WI38 (cell line): ENCODE results near the gene EPB41.
"Not testable (repeated sequence)": the region's sequence is repeated elsewhere in the genome, so short reads cannot be mapped to it uniquely, and the experiment has no call there.

Source experiments
- H3K4me3 ChIP-seq: 2 replicates; pipeline ENCODE4 v1.5.1; 2011; ENCODE audit warnings: low read depth, mild to moderate bottlenecking, control low read depth, low read length
- CTCF ChIP-seq: IDR thresholded peaks from 2 replicates; pipeline ENCODE4 v1.5.1; 2012; ENCODE audit warnings: low read depth, mild to moderate bottlenecking, control low read depth, low read length

Gene EPB41

GRCh38 chr1:29125788-29126187 lies 211.4 kb downstream of the EPB41 start:
- TF ChIP-seq CTCF: no peak
- H3K4me3 ChIP-seq: no peak overlapping the region

- no peak overlapping the region for H3K4me3 ChIP-seq
- no peak for TF ChIP-seq CTCF
Observed at GRCh38 chr1:29126198-29126597, 211.8 kb downstream of the EPB41 start.

GRCh38 chr1:29128739-29129138 lies 214.4 kb downstream of the EPB41 start:
- no peak overlapping the region for H3K4me3 ChIP-seq

GRCh38 chr1:29129916-29130315 lies 215.5 kb downstream of the EPB41 start:
- H3K4me3 ChIP-seq: no peak overlapping the region
- TF ChIP-seq CTCF: no peak

More at GRCh38 chr1:29128739-29129138, 214.4 kb downstream of the EPB41 start:
- no peak for TF ChIP-seq CTCF

GRCh38 chr1:29131056-29131455 lies 216.7 kb downstream of the EPB41 start:
- H3K4me3 ChIP-seq: not testable (repeated sequence)

GRCh38 chr1:29133861-29134694 lies 219.7 kb downstream of the EPB41 start:
- TF ChIP-seq CTCF: no peak
- H3K4me3 ChIP-seq: no peak overlapping the region

GRCh38 chr1:29134695-29135028 lies 220.3 kb downstream of the EPB41 start:
- H3K4me3 ChIP-seq: no peak overlapping the region
- TF ChIP-seq CTCF: no peak

- TF ChIP-seq CTCF: no peak
- H3K4me3 ChIP-seq: no peak overlapping the region
Observed at GRCh38 chr1:29136391-29136915, 222.1 kb downstream of the EPB41 start.
